Measurements from ENCODE around the gene NXNL1.

GRCh38 chr19:17431417-17431816 is 29.3 kb downstream of the NXNL1 start:
- TF ChIP-seq CTCF (conservative IDR thresholded peaks at IDR 0.05 in 1 of 2, IDR thresholded peaks at IDR 0.05 in 1 of 2; ENCODE audit: low read depth in 1 of 2, low read length in 2 of 2) = no peak
- TF ChIP-seq EZH2 (IDR thresholded peaks at IDR 0.05; ENCODE audit: low read length, missing control alignments) = no peak

Measured in fibroblast of lung (primary cell).